HCT116 (cell line): ENCODE measurements around the gene TANC1. TPM values are rescaled to one million over a fixed set of nuclear protein-coding genes. Genes with fewer than 3 reads are reported as not detected.

Source experiments
- ATAC-seq: fragments of 200-7000 bp; cut with Tn5 transposase; 2 replicates; pipeline ENCODE4 v1.9.1; 2020; ENCODE audit warnings: mild to moderate bottlenecking, moderate library complexity
- BruUV-seq: library from RNA; stranded (reverse); fragments of 400-500 nt; replicated peaks from 2 replicates; lab custom pipeline; 2021; lab: Mats Ljungman, UMichigan
- CTCF ChIA-PET: fragments of 300-600 bp; sonication (Branson Sonifier 250); formaldehyde crosslinking; loops from one replicate; lab custom pipeline; 2021; ENCODE audit warnings: antibody characterized with exemption; lab: Charles Lee
- POLR2A ChIA-PET: fragments of 300-600, 350-600 bp; sonication (Branson Sonifier 250); formaldehyde crosslinking; loops from one replicate; lab custom pipeline; 2021; ENCODE audit warnings: antibody characterized with exemption; lab: Charles Lee
- RAD21 ChIA-PET, 2 experiments: fragments of 300-600 bp; sonication (Branson Sonifier 250); formaldehyde crosslinking; loops; one replicate each; lab custom pipeline; 2023; ENCODE audit warnings: low total read pairs in 2 of 2; ENCODE audit not compliant: uncharacterized antibody in 2 of 2, unreplicated experiment in 2 of 2, low non-redundant PET in 1 of 2; lab: Charles Lee
- DNase-seq: peaks from one replicate; pipeline ENCODE4 v3.0.0-alpha.2; 2010; ENCODE audit warnings: low read depth, low spot score
- H2AFZ ChIP-seq: fragments of 200-600 bp; shearing (Covaris generic), sonication (generic); 2 replicates; pipeline ENCODE4 v1.6.1; 2017; ENCODE audit warnings: low read depth, mixed run types, mixed read lengths, antibody characterized with exemption, low read length; ENCODE audit not compliant: poor library complexity, severe bottlenecking
- H3K27ac ChIP-seq: 2 replicates; pipeline ENCODE4 v1.5.1; 2012; ENCODE audit warnings: low read depth, low read length
- H3K27me3 ChIP-seq: fragments of 200-600 bp; sonication (generic); 2 replicates; pipeline ENCODE4 v1.6.1; 2016; ENCODE audit warnings: mixed run types, low read length, mixed read lengths; ENCODE audit not compliant: insufficient read depth
- H3K36me3 ChIP-seq, 2 experiments: fragments of 200-500 bp in 1 of 2; fragments of 200-600 bp in 1 of 2; sonication (Bioruptor generic) in 1 of 2; sonication (generic) in 1 of 2; 2 replicates each; pipeline versions ENCODE4 v1.5.1 to v1.6.1; 2014 to 2016; ENCODE audit warnings: low read length in 2 of 2, inconsistent platforms in 1 of 2, mixed read lengths in 1 of 2, mixed run types in 1 of 2; ENCODE audit not compliant: insufficient read depth in 2 of 2, control insufficient read depth in 1 of 2
- H3K4me1 ChIP-seq, 2 experiments: fragments of 200-600 bp in 1 of 2; sonication (generic) in 1 of 2; 2 replicates each; pipeline versions ENCODE4 v1.5.1 to v1.6.1; 2012 to 2017; ENCODE audit warnings: low read length in 2 of 2, inconsistent platforms in 1 of 2, mild to moderate bottlenecking in 1 of 2, mixed read lengths in 1 of 2, mixed run types in 1 of 2, moderate library complexity in 1 of 2; ENCODE audit not compliant: insufficient read depth in 2 of 2, control insufficient read depth in 1 of 2
- H3K4me2 ChIP-seq: fragments of 200-600 bp; sonication (generic); 2 replicates; pipeline ENCODE4 v1.6.1; 2017; ENCODE audit warnings: mixed run types, low read length, mixed read lengths
- H3K4me3 ChIP-seq, 2 experiments: fragments of 200-600 bp in 1 of 2; sonication (generic) in 1 of 2; replicated peaks in 1 of 2; 2 replicates each; pipeline ENCODE4 v1.5.1; 2011 to 2016; ENCODE audit warnings: low read length in 2 of 2, control low read depth in 1 of 2, low read depth in 1 of 2, mild to moderate bottlenecking in 1 of 2, mixed read lengths in 1 of 2, mixed run types in 1 of 2
- H3K79me2 ChIP-seq: fragments of 200-600 bp; sonication (generic); 2 replicates; pipeline ENCODE4 v1.6.1; 2017; ENCODE audit warnings: mild to moderate bottlenecking, mixed run types, low read length, moderate library complexity, mixed read lengths; ENCODE audit not compliant: insufficient read depth
- H3K9ac ChIP-seq: fragments of 200-600 bp; sonication (generic); 2 replicates; pipeline ENCODE4 v1.6.1; 2016; ENCODE audit warnings: low read length, mixed read lengths
- H3K9me2 ChIP-seq: fragments of 200-600 bp; sonication (generic), shearing (Covaris generic); 2 replicates; pipeline ENCODE4 v1.6.1; 2017; ENCODE audit warnings: mixed run types, mild to moderate bottlenecking, moderate library complexity; ENCODE audit not compliant: insufficient read depth
- H3K9me3 ChIP-seq, 2 experiments: fragments of 200-500 bp in 1 of 2; fragments of 200-600 bp in 1 of 2; sonication (Bioruptor generic) in 1 of 2; sonication (generic) in 1 of 2; 2 replicates each; pipeline ENCODE4 v1.6.1; 2014 to 2017; ENCODE audit warnings: low read length in 2 of 2, mixed read lengths in 2 of 2, inconsistent platforms in 1 of 2, low read depth in 1 of 2, mild to moderate bottlenecking in 1 of 2, mixed run types in 1 of 2, moderate library complexity in 1 of 2; ENCODE audit not compliant: control insufficient read depth in 1 of 2, insufficient read depth in 1 of 2
- H4K20me1 ChIP-seq: fragments of 200-600 bp; sonication (generic), shearing (Covaris generic); 2 replicates; pipeline ENCODE4 v1.6.1; 2017; ENCODE audit warnings: mixed run types, mild to moderate bottlenecking, moderate library complexity; ENCODE audit not compliant: insufficient read depth
- CBX3 ChIP-seq: IDR thresholded peaks from 2 replicates; pipeline ENCODE4 v1.6.1; 2012; ENCODE audit warnings: low read depth
- CEBPB ChIP-seq: IDR thresholded peaks from 2 replicates; pipeline ENCODE4 v1.6.1; 2012; ENCODE audit warnings: low read depth
- CTCF ChIP-seq, 3 experiments: fragments of 200-600 bp in 1 of 3; sonication (generic) in 1 of 3; IDR thresholded peaks in 2 of 3; conservative IDR thresholded peaks in 1 of 3; 2 replicates each; pipeline ENCODE4 v1.5.1; 2012 to 2017; ENCODE audit warnings: low read depth in 2 of 3, low read length in 2 of 3, antibody characterized with exemption in 1 of 3, borderline replicate concordance in 1 of 3, control low read depth in 1 of 3, mild to moderate bottlenecking in 1 of 3, mixed read lengths in 1 of 3, mixed run types in 1 of 3, moderate library complexity in 1 of 3; ENCODE audit not compliant: insufficient read depth in 1 of 3
- ELF1 ChIP-seq: IDR thresholded peaks from 2 replicates; pipeline ENCODE4 v1.6.1; 2012; ENCODE audit warnings: low read depth, borderline replicate concordance
- RAD21 ChIP-seq: IDR thresholded peaks from 2 replicates; pipeline ENCODE4 v1.6.1; 2012; ENCODE audit warnings: low read depth, mild to moderate bottlenecking
- REST ChIP-seq: IDR thresholded peaks from 2 replicates; pipeline ENCODE4 v1.6.1; 2012; ENCODE audit warnings: low read depth
- YY1 ChIP-seq: IDR thresholded peaks from 2 replicates; pipeline ENCODE4 v1.6.1; 2011; ENCODE audit warnings: low read length, low read depth, moderate library complexity, mild to moderate bottlenecking; ENCODE audit not compliant: insufficient replicate concordance; ENCODE audit errors: extremely low read depth
- ZFX ChIP-seq: fragments of 450-650 bp; IDR thresholded peaks from 2 replicates; pipeline ENCODE4 v1.6.1; 2017
- intact Hi-C: fragments of 100-400 bp; cut with micrococcal nuclease; formaldehyde crosslinking; loops from 2 replicates; pipeline ENCODE4 v1.10.0; 2022
- total RNA-seq: library from RNA; stranded (reverse); gene quantifications from one replicate; pipeline ENCODE4 v1.2.1, GENCODE V29; 2021; ENCODE audit not compliant: unreplicated experiment
- TF ChIP-seq, protein P1 (sequence below): IDR thresholded peaks from 2 replicates; pipeline ENCODE4 v1.6.1; 2012

TANC1 gene
- total RNA-seq, 1 experiment from 2014 or later = 15.1 TPM

DNA sequence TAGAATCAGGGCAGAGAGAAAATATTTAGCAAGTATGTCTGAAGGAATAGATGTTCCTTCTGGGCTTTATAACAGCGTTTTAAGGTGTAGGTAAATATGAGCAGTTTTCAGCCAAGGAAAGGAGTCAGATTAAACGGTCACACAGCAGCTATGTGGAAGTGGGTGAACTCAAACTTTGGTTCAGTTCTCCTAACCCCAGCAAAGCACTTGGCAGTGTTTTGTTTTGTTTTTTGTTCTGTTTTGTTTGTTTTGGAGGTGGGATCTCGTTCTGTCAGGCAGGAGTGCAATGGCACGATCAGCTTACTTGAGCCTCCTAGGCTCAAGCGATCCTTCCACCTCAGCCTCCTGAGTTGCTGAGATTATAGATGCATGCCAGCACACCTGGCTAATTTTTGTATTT, 24.6 kb downstream of the TANC1 start:
- no peak overlapping the region for H3K4me2 ChIP-seq
- BruUV-seq = no TSS peak
- no peaks in the 10 kb centered on the region for H3K36me3 ChIP-seq
- no peak overlapping the region for H3K27ac ChIP-seq
- no peaks in the 10 kb centered on the region for H3K27me3 ChIP-seq
- H2AFZ ChIP-seq = no peak overlapping the region
- no peak for DNase-seq
- RAD21 ChIA-PET = no interaction called here
- TF ChIP-seq RAD21 (no peak), REST (no peak), YY1 (no peak), ZFX (no peak), CEBPB (no peak), CBX3 (no peak), CTCF (IDR thresholded peaks at IDR 0.05 in 2 of 3, conservative IDR thresholded peaks at IDR 0.05 in 1 of 3; ENCODE audit: borderline replicate concordance in 1 of 3, insufficient read depth in 1 of 3, low read depth in 2 of 3, low read length in 2 of 3) (no peak), ELF1 (no peak)
- TF ChIP-seq, protein P1, sequence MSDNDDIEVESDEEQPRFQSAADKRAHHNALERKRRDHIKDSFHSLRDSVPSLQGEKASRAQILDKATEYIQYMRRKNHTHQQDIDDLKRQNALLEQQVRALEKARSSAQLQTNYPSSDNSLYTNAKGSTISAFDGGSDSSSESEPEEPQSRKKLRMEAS = no peak
- TF ChIP-seq, all 23 proteins: peak for 0
- ATAC-seq = no peak
- H3K9me3 ChIP-seq = no peaks in the 10 kb centered on the region
- no peaks in the 10 kb centered on the region for H3K9me2 ChIP-seq
- no peaks in the 10 kb centered on the region for H4K20me1 ChIP-seq
- H3K4me1 ChIP-seq = peaks cover 4 to 15% of the 10 kb centered on the region in 2 experiments; a peak in 3 of 4 replicates
- ChIA-PET CTCF (no interaction called here), POLR2A (no interaction called here)
- H3K9ac ChIP-seq = no peak overlapping the region
- intact Hi-C loops = no loop called here
- peaks cover 31% of the 10 kb centered on the region for H3K79me2 ChIP-seq
- no peak overlapping the region for H3K4me3 ChIP-seq
